Measurements from ENCODE around the gene MAPKAP1.

Gene MAPKAP1

GRCh38 chr9:125631391-125632085 is 75.5 kb downstream of the MAPKAP1 start:
- no peak overlapping the region for H3K27ac ChIP-seq (ENCODE audit: low read depth, low read length)
- no peaks in the 10 kb centered on the region for H3K36me3 ChIP-seq (ENCODE audit: control insufficient read depth, insufficient read depth, low read length)
- no peak overlapping the region for H3K9ac ChIP-seq (ENCODE audit: low read length)
- H3K27me3 ChIP-seq (ENCODE audit: control insufficient read depth, insufficient read depth, low read length): no peaks in the 10 kb centered on the region
- no peaks in the 10 kb centered on the region for H3K4me1 ChIP-seq (ENCODE audit: control insufficient read depth, insufficient read depth, low read length)
- no peak overlapping the region for H3K4me3 ChIP-seq (ENCODE audit: low read length)

GRCh38 chr9:125630436-125630835 is 76.6 kb downstream of the MAPKAP1 start:
- Histone ChIP-seq H3K27me3 (ENCODE audit: control insufficient read depth, insufficient read depth, low read length) (no peaks in the 10 kb centered on the region), H3K36me3 (ENCODE audit: control insufficient read depth, insufficient read depth, low read length) (no peaks in the 10 kb centered on the region), H3K4me3 (ENCODE audit: low read length) (no peak overlapping the region), H3K4me1 (ENCODE audit: control insufficient read depth, insufficient read depth, low read length) (no peaks in the 10 kb centered on the region), H3K9ac (ENCODE audit: low read length) (no peak overlapping the region), H3K27ac (ENCODE audit: low read depth, low read length) (no peak overlapping the region)

GRCh38 chr9:125629446-125629845 is 77.6 kb downstream of the MAPKAP1 start:
- no peaks in the 10 kb centered on the region for H3K36me3 ChIP-seq (ENCODE audit: control insufficient read depth, insufficient read depth, low read length)
- H3K27me3 ChIP-seq (ENCODE audit: control insufficient read depth, insufficient read depth, low read length): no peaks in the 10 kb centered on the region
- H3K4me1 ChIP-seq (ENCODE audit: control insufficient read depth, insufficient read depth, low read length): no peaks in the 10 kb centered on the region
- H3K4me3 ChIP-seq (ENCODE audit: low read length): no peak overlapping the region
- no peak overlapping the region for H3K9ac ChIP-seq (ENCODE audit: low read length)
- no peak overlapping the region for H3K27ac ChIP-seq (ENCODE audit: low read depth, low read length)

- Histone ChIP-seq H3K9ac (ENCODE audit: low read length) (no peak overlapping the region), H3K27me3 (ENCODE audit: control insufficient read depth, insufficient read depth, low read length) (no peaks in the 10 kb centered on the region), H3K4me1 (ENCODE audit: control insufficient read depth, insufficient read depth, low read length) (no peaks in the 10 kb centered on the region), H3K4me3 (ENCODE audit: low read length) (no peak overlapping the region), H3K36me3 (ENCODE audit: control insufficient read depth, insufficient read depth, low read length) (no peaks in the 10 kb centered on the region), H3K27ac (ENCODE audit: low read depth, low read length) (no peak overlapping the region)
Observed at GRCh38 chr9:125626187-125626586, 80.8 kb downstream of the MAPKAP1 start.

- H3K27me3 ChIP-seq (ENCODE audit: control insufficient read depth, insufficient read depth, low read length): no peaks in the 10 kb centered on the region
- H3K4me1 ChIP-seq (ENCODE audit: control insufficient read depth, insufficient read depth, low read length): no peaks in the 10 kb centered on the region
- no peak overlapping the region for H3K4me3 ChIP-seq (ENCODE audit: low read length)
- H3K27ac ChIP-seq (ENCODE audit: low read depth, low read length): no peak overlapping the region
- no peaks in the 10 kb centered on the region for H3K36me3 ChIP-seq (ENCODE audit: control insufficient read depth, insufficient read depth, low read length)
- no peak overlapping the region for H3K9ac ChIP-seq (ENCODE audit: low read length)
Observed at GRCh38 chr9:125621170-125621569, 85.8 kb downstream of the MAPKAP1 start.

- H3K36me3 ChIP-seq (ENCODE audit: control insufficient read depth, insufficient read depth, low read length): no peaks in the 10 kb centered on the region
- H3K4me1 ChIP-seq (ENCODE audit: control insufficient read depth, insufficient read depth, low read length): no peaks in the 10 kb centered on the region
- H3K27ac ChIP-seq (ENCODE audit: low read depth, low read length): no peak overlapping the region
- no peak overlapping the region for H3K9ac ChIP-seq (ENCODE audit: low read length)
- H3K4me3 ChIP-seq (ENCODE audit: low read length): no peak overlapping the region
- H3K27me3 ChIP-seq (ENCODE audit: control insufficient read depth, insufficient read depth, low read length): no peaks in the 10 kb centered on the region
Observed at GRCh38 chr9:125620216-125620615, 86.8 kb downstream of the MAPKAP1 start.

- no peaks in the 10 kb centered on the region for H3K27me3 ChIP-seq (ENCODE audit: control insufficient read depth, insufficient read depth, low read length)
- no peak overlapping the region for H3K27ac ChIP-seq (ENCODE audit: low read depth, low read length)
- no peak overlapping the region for H3K9ac ChIP-seq (ENCODE audit: low read length)
- H3K4me1 ChIP-seq (ENCODE audit: control insufficient read depth, insufficient read depth, low read length): no peaks in the 10 kb centered on the region
- H3K4me3 ChIP-seq (ENCODE audit: low read length): no peak overlapping the region
- H3K36me3 ChIP-seq (ENCODE audit: control insufficient read depth, insufficient read depth, low read length): no peaks in the 10 kb centered on the region
Observed at GRCh38 chr9:125617087-125617486, 89.9 kb downstream of the MAPKAP1 start.

GRCh38 chr9:125613141-125613540 is 93.9 kb downstream of the MAPKAP1 start:
- no peak overlapping the region for H3K27ac ChIP-seq (ENCODE audit: low read depth, low read length)
- no peaks in the 10 kb centered on the region for H3K4me1 ChIP-seq (ENCODE audit: control insufficient read depth, insufficient read depth, low read length)
- H3K36me3 ChIP-seq (ENCODE audit: control insufficient read depth, insufficient read depth, low read length): no peaks in the 10 kb centered on the region
- no peak overlapping the region for H3K9ac ChIP-seq (ENCODE audit: low read length)
- no peak overlapping the region for H3K4me3 ChIP-seq (ENCODE audit: low read length)
- no peaks in the 10 kb centered on the region for H3K27me3 ChIP-seq (ENCODE audit: control insufficient read depth, insufficient read depth, low read length)

- Histone ChIP-seq H3K4me3 (ENCODE audit: low read length) (no peak overlapping the region), H3K27ac (ENCODE audit: low read depth, low read length) (no peak overlapping the region), H3K9ac (ENCODE audit: low read length) (no peak overlapping the region), H3K4me1 (ENCODE audit: control insufficient read depth, insufficient read depth, low read length) (no peaks in the 10 kb centered on the region), H3K27me3 (ENCODE audit: control insufficient read depth, insufficient read depth, low read length) (no peaks in the 10 kb centered on the region), H3K36me3 (ENCODE audit: control insufficient read depth, insufficient read depth, low read length) (no peaks in the 10 kb centered on the region)
Observed at GRCh38 chr9:125612616-125613015, 94.4 kb downstream of the MAPKAP1 start.

GRCh38 chr9:125611121-125611765 is 95.8 kb downstream of the MAPKAP1 start:
- H3K9ac ChIP-seq (ENCODE audit: low read length): no peak overlapping the region
- no peaks in the 10 kb centered on the region for H3K27me3 ChIP-seq (ENCODE audit: control insufficient read depth, insufficient read depth, low read length)
- H3K4me1 ChIP-seq (ENCODE audit: control insufficient read depth, insufficient read depth, low read length): no peaks in the 10 kb centered on the region
- no peak overlapping the region for H3K4me3 ChIP-seq (ENCODE audit: low read length)
- no peak overlapping the region for H3K27ac ChIP-seq (ENCODE audit: low read depth, low read length)
- no peaks in the 10 kb centered on the region for H3K36me3 ChIP-seq (ENCODE audit: control insufficient read depth, insufficient read depth, low read length)

- Histone ChIP-seq H3K27ac (ENCODE audit: low read depth, low read length) (no peak overlapping the region), H3K9ac (ENCODE audit: low read length) (no peak overlapping the region), H3K36me3 (ENCODE audit: control insufficient read depth, insufficient read depth, low read length) (no peaks in the 10 kb centered on the region), H3K27me3 (ENCODE audit: control insufficient read depth, insufficient read depth, low read length) (no peaks in the 10 kb centered on the region), H3K4me1 (ENCODE audit: control insufficient read depth, insufficient read depth, low read length) (no peaks in the 10 kb centered on the region), H3K4me3 (ENCODE audit: low read length) (no peak overlapping the region)
Observed at GRCh38 chr9:125609744-125610143, 97.3 kb downstream of the MAPKAP1 start.

GRCh38 chr9:125608489-125609224 is 98.4 kb downstream of the MAPKAP1 start:
- Histone ChIP-seq H3K36me3 (ENCODE audit: control insufficient read depth, insufficient read depth, low read length) (no peaks in the 10 kb centered on the region), H3K27me3 (ENCODE audit: control insufficient read depth, insufficient read depth, low read length) (no peaks in the 10 kb centered on the region), H3K4me3 (ENCODE audit: low read length) (no peak overlapping the region), H3K27ac (ENCODE audit: low read depth, low read length) (no peak overlapping the region), H3K9ac (ENCODE audit: low read length) (no peak overlapping the region), H3K4me1 (ENCODE audit: control insufficient read depth, insufficient read depth, low read length) (no peaks in the 10 kb centered on the region)
